Sigmoid colon (tissue), 7 donors: ENCODE measurements around the gene SOX4. TPM values are rescaled to one million over a fixed set of nuclear protein-coding genes. Genes with fewer than 3 reads are reported as not detected.

Experiments
- DNase-seq: peaks from one replicate; pipeline ENCODE4 v3.0.0-alpha.2; 2019
- H3K27ac ChIP-seq, 4 donors: fragments of 200-600 bp; sonication (generic); one replicate each; pipeline ENCODE4 v1.5.1; 2016 to 2019; ENCODE audit warnings: mild to moderate bottlenecking in 1 of 4
- H3K27me3 ChIP-seq, 3 donors: fragments of 200-600 bp; sonication (generic); one replicate each; pipeline ENCODE4 v1.5.1; 2019; ENCODE audit warnings: mild to moderate bottlenecking in 1 of 3
- H3K36me3 ChIP-seq, 4 donors: fragments of 200-600 bp; sonication (generic); one replicate each; pipeline ENCODE4 v1.5.1; 2016 to 2019
- H3K4me1 ChIP-seq, 4 donors: fragments of 200-600 bp; sonication (generic); one replicate each; pipeline ENCODE4 v1.5.1; 2017 to 2019
- H3K4me3 ChIP-seq, 4 donors: fragments of 200-600 bp; sonication (generic); one replicate each; pipeline ENCODE4 v1.5.1; 2017 to 2019; ENCODE audit warnings: mild to moderate bottlenecking in 2 of 4, moderate library complexity in 1 of 4
- H3K9me3 ChIP-seq, 4 donors: fragments of 200-600 bp in 3 of 4; sonication (generic) in 3 of 4; one replicate each; pipeline versions ENCODE4 v1.5.1 to v1.6.1; 2013 to 2019
- EP300 ChIP-seq, 4 donors: sonication (generic); formaldehyde crosslinking; IDR thresholded peaks; one replicate each; pipeline ENCODE4 v1.6.1; 2017; ENCODE audit warnings: antibody characterized with exemption in 4 of 4
- POLR2A ChIP-seq, 2 donors: fragments of 450-650 bp; IDR thresholded peaks; one replicate each; pipeline ENCODE4 v1.6.1; 2016; ENCODE audit warnings: antibody characterized with exemption in 2 of 2, mild to moderate bottlenecking in 2 of 2, moderate library complexity in 2 of 2
- POLR2AphosphoS5 ChIP-seq, 4 donors: sonication (generic); formaldehyde crosslinking; IDR thresholded peaks; one replicate each; pipeline ENCODE4 v1.6.1; 2017; ENCODE audit warnings: antibody characterized with exemption in 4 of 4
- whole genome bisulfite sequencing, 2 donors: extraction: QIAGEN DNeasy Blood & Tissue Kit; methylation state at CpG; one replicate each; pipeline ENCODE4 v1.1.7; 2013; 5-methylcytosine and 5-hydroxymethylcytosine counted together
- intact Hi-C: fragments of 100-400 bp; cut with DNase I; formaldehyde crosslinking; loops from one replicate; pipeline ENCODE4 v1.15.1; 2023
- polyA plus RNA-seq, 3 donors: library from polyadenylated mRNA; stranded (reverse); fragments of 200-250 nt; gene quantifications; one replicate each; pipeline ENCODE4 v1.2.3, GENCODE V29; 2013
- total RNA-seq, 4 donors: library from RNA; depleted of rRNA; stranded (reverse); fragments of >200 nt; gene quantifications; one replicate each; pipeline ENCODE4 v1.1.0, GENCODE V29; 2016
- TF ChIP-seq, protein P1 (sequence below), 4 experiments: fragments of 450-650 bp in 3 of 4; fragments of 200-600 bp in 1 of 4; IDR thresholded peaks; one replicate each; pipeline ENCODE4 v1.5.1; 2016 to 2019; ENCODE audit warnings: antibody characterized with exemption in 4 of 4, mild to moderate bottlenecking in 3 of 4, moderate library complexity in 2 of 4
- donor health status: healthy with polysubstance abuse.
- donor health status: Bipolar disorder and iron deficiency.
- donor health status: healthy.

Gene SOX4
- total and polyA plus RNA-seq, 7 donors: 3.9 to 12.4 (median 6.2) TPM

DNA sequence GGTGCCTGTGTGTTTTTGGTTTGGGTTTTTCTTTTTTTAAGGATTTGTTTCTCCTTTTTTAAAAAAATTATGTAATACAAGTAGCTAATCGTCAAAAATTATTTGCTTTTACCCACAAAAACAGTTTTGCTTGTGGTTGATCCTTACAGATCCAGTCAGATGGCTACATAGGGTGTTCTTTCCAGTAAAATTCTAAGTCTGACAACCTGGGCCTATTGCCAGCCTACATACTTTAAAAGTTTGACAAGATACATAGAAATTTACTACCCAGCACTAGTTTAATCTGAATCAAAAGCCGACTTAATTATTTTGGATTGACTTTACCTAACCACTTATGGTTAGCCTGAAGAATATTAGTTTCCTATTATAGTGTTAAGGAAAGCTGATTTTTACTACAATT lies 2.1 kb upstream of the SOX4 start:
- Histone ChIP-seq H3K36me3 (no peaks in the 10 kb centered on the region), H3K4me3 (no peak overlapping the region), H3K27ac (no peak overlapping the region), H3K9me3 (no peaks in the 10 kb centered on the region), H3K4me1 (peaks cover 0 to 20% (median 14%) of the 10 kb centered on the region in 4 donors), H3K27me3 (no peaks in the 10 kb centered on the region)
- WGBS, 2 donors: 80 to 81% methylated on average over 2 of the region's 2 CpGs
- no peak for DNase-seq
- TF ChIP-seq POLR2A (IDR thresholded peaks at IDR 0.05) (no peak), EP300 (IDR thresholded peaks at IDR 0.05) (no peak), POLR2AphosphoS5 (IDR thresholded peaks at IDR 0.05) (no peak)
- TF ChIP-seq, protein P1, sequence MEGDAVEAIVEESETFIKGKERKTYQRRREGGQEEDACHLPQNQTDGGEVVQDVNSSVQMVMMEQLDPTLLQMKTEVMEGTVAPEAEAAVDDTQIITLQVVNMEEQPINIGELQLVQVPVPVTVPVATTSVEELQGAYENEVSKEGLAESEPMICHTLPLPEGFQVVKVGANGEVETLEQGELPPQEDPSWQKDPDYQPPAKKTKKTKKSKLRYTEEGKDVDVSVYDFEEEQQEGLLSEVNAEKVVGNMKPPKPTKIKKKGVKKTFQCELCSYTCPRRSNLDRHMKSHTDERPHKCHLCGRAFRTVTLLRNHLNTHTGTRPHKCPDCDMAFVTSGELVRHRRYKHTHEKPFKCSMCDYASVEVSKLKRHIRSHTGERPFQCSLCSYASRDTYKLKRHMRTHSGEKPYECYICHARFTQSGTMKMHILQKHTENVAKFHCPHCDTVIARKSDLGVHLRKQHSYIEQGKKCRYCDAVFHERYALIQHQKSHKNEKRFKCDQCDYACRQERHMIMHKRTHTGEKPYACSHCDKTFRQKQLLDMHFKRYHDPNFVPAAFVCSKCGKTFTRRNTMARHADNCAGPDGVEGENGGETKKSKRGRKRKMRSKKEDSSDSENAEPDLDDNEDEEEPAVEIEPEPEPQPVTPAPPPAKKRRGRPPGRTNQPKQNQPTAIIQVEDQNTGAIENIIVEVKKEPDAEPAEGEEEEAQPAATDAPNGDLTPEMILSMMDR (IDR thresholded peaks at IDR 0.05): no peak
- intact Hi-C loops: loop anchor here (5.0 to 10.0 kb wide), 3 partner anchors 293 to 1757 kb away; partner anchors contain the start of gene ID4

DNA sequence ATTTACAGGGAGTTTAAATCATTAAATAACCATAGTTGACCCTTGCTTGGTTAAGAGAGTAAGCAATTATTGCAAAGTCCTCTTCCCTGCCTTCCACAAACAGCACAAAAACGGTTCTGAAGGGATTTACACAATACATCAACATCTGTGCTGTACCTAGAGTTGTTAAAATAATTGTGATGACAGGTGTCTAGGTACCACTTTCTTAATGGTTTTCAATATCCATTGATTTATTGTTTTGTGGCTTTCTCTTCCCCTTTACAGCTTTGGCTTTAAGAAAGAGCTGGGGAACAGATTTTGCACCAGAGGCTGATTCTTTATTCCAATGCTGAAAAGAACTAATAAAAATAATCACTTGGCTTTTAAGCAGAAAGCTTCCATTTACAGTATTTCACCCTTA lies 598 bp upstream of the SOX4 start:
- H3K27me3 ChIP-seq: no peaks in the 10 kb centered on the region
- 0 to 5% methylated on average over 1 of the region's 1 CpG for WGBS, 2 donors
- no peaks in the 10 kb centered on the region for H3K36me3 ChIP-seq
- peak overlapping the region in 3 of 4 donors; percentile 66 to 94 (median 83) for H3K4me3 ChIP-seq
- H3K4me1 ChIP-seq: peaks cover 0 to 13% (median 9%) of the 10 kb centered on the region in 4 donors
- no peak for DNase-seq
- intact Hi-C loops: loop anchor here (5.0 to 10.0 kb wide), 3 partner anchors 292 to 1758 kb away; partner anchors contain the start of gene ID4
- no peaks in the 10 kb centered on the region for H3K9me3 ChIP-seq
- TF ChIP-seq POLR2AphosphoS5 (IDR thresholded peaks at IDR 0.05): no peak
- TF ChIP-seq, protein P1 (IDR thresholded peaks at IDR 0.05): no peak
- no peak for TF ChIP-seq POLR2A (IDR thresholded peaks at IDR 0.05)
- H3K27ac ChIP-seq: peak overlapping the region; percentile 87 to 98 (median 94)

DNA sequence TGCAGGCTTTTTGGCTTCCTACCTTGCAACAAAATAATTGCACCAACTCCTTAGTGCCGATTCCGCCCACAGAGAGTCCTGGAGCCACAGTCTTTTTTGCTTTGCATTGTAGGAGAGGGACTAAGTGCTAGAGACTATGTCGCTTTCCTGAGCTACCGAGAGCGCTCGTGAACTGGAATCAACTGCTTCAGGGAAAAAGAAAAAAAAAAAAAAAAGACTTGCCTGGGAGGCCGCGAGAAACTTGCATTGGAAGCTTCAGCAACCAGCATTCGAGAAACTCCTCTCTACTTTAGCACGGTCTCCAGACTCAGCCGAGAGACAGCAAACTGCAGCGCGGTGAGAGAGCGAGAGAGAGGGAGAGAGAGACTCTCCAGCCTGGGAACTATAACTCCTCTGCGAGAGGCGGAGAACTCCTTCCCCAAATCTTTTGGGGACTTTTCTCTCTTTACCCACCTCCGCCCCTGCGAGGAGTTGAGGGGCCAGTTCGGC lies 420 bp downstream of the SOX4 start:
- no peaks in the 10 kb centered on the region for H3K9me3 ChIP-seq
- TF ChIP-seq EP300 (IDR thresholded peaks at IDR 0.05) (no peak), POLR2A (IDR thresholded peaks at IDR 0.05) (no peak), POLR2AphosphoS5 (IDR thresholded peaks at IDR 0.05) (no peak)
- TF ChIP-seq, protein P1 (IDR thresholded peaks at IDR 0.05): no peak
- peak overlapping the region; percentile 60 to 94 (median 74) for H3K4me3 ChIP-seq
- H3K36me3 ChIP-seq: no peaks in the 10 kb centered on the region
- peaks cover 0 to 24% (median 19%) of the 10 kb centered on the region in 4 donors for H3K4me1 ChIP-seq
- 0% methylated on average over 19 of the region's 19 CpGs for WGBS, 2 donors
- no peak for DNase-seq
- intact Hi-C loops: loop anchor here (5.0 to 10.0 kb wide), 3 partner anchors 291 to 1759 kb away; partner anchors contain the start of gene ID4
- H3K27ac ChIP-seq: peak overlapping the region; percentile 87 to 98 (median 94)
- no peaks in the 10 kb centered on the region for H3K27me3 ChIP-seq

DNA sequence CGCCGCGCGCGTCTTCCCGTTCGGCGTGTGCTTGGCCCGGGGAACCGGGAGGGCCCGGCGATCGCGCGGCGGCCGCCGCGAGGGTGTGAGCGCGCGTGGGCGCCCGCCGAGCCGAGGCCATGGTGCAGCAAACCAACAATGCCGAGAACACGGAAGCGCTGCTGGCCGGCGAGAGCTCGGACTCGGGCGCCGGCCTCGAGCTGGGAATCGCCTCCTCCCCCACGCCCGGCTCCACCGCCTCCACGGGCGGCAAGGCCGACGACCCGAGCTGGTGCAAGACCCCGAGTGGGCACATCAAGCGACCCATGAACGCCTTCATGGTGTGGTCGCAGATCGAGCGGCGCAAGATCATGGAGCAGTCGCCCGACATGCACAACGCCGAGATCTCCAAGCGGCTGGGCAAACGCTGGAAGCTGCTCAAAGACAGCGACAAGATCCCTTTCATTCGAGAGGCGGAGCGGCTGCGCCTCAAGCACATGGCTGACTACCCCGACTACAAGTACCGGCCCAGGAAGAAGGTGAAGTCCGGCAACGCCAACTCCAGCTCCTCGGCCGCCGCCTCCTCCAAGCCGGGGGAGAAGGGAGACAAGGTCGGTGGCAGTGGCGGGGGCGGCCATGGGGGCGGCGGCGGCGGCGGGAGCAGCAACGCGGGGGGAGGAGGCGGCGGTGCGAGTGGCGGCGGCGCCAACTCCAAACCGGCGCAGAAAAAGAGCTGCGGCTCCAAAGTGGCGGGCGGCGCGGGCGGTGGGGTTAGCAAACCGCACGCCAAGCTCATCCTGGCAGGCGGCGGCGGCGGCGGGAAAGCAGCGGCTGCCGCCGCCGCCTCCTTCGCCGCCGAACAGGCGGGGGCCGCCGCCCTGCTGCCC lies 1.1 kb downstream of the SOX4 start:
- 1% methylated on average over 112 of the region's 112 CpGs for WGBS, 2 donors
- H3K36me3 ChIP-seq: no peaks in the 10 kb centered on the region
- peaks cover 0 to 28% (median 20%) of the 10 kb centered on the region in 4 donors for H3K4me1 ChIP-seq
- no peaks in the 10 kb centered on the region for H3K27me3 ChIP-seq
- peak overlapping the region; percentile 87 to 98 (median 94) for H3K27ac ChIP-seq
- intact Hi-C loops: loop anchor here (5.0 to 10.0 kb wide), 7 partner anchors 163 to 1760 kb away; partner anchors contain the start of gene ID4
- TF ChIP-seq, protein P1 (IDR thresholded peaks at IDR 0.05): no peak
- peak in 1 of 2 donors; percentile 20 for TF ChIP-seq POLR2A (IDR thresholded peaks at IDR 0.05)
- no peak for TF ChIP-seq EP300 (IDR thresholded peaks at IDR 0.05)
- TF ChIP-seq POLR2AphosphoS5 (IDR thresholded peaks at IDR 0.05): peak in 2 of 4 donors; percentile 37 to 49
- no peaks in the 10 kb centered on the region for H3K9me3 ChIP-seq
- DNase-seq: peak; percentile 81
- H3K4me3 ChIP-seq: peak overlapping the region; percentile 60 to 94 (median 74)
